Lower lobe of right lung (tissue), 2 donors: ENCODE data around the gene CECR2. TPM values are rescaled to one million over a fixed set of nuclear protein-coding genes. Genes with fewer than 3 reads are reported as not detected.
A peak's percentile ranks its signal among the peaks of the same experiment; 100 is the strongest.
"Not testable (repeated sequence)": the region's sequence is repeated elsewhere in the genome, so short reads cannot be mapped to it uniquely, and the experiment has no call there.

Experiments
- ATAC-seq, 2 donors: fragments of 200-7000 bp; cut with Tn5 transposase; one replicate each; pipeline ENCODE4 v1.9.1; 2020 to 2022; ENCODE audit warnings: mild to moderate bottlenecking in 2 of 2, moderate library complexity in 2 of 2
- DNase-seq: peaks from one replicate; pipeline ENCODE4 v3.0.0-alpha.2; 2020
- H3K27ac ChIP-seq: fragments of 200-600 bp; one replicate; pipeline ENCODE4 v1.8.0; 2022
- H3K27me3 ChIP-seq: fragments of 200-600 bp; one replicate; pipeline ENCODE4 v1.8.0; 2022; ENCODE audit warnings: low read depth
- H3K36me3 ChIP-seq: fragments of 200-600 bp; one replicate; pipeline ENCODE4 v1.8.0; 2022; ENCODE audit warnings: mild to moderate bottlenecking
- H3K4me1 ChIP-seq: fragments of 200-600 bp; one replicate; pipeline ENCODE4 v1.8.0; 2022
- H3K4me3 ChIP-seq: fragments of 200-600 bp; one replicate; pipeline ENCODE4 v1.8.0; 2022; ENCODE audit warnings: mild to moderate bottlenecking
- H3K9me3 ChIP-seq: fragments of 200-600 bp; one replicate; pipeline ENCODE4 v1.8.0; 2022
- CTCF ChIP-seq: fragments of 200-600 bp; IDR thresholded peaks from one replicate; pipeline ENCODE4 v1.8.0; 2022; ENCODE audit warnings: antibody characterized with exemption, mild to moderate bottlenecking
- intact Hi-C: fragments of 100-400 bp; cut with DNase I; formaldehyde crosslinking; loops from one replicate; pipeline ENCODE4 v1.11.0; 2022
- total RNA-seq: library from RNA; stranded (reverse); fragmentation: NEBNext Ultra II Directional; extraction: Animal tissue kit (Norgen Biotek cat#: 25700); gene quantifications from one replicate; pipeline ENCODE4 v1.2.1, GENCODE V29; 2021
- donor health status: DM: no; HTN: yes; CAD: no; lungs with severe emphysema.

Gene CECR2
- total RNA-seq, 1 donor from 2014 or later = 10.9 TPM

- Histone ChIP-seq H3K4me3 (no peak overlapping the region), H3K4me1 (no peaks in the 10 kb centered on the region), H3K36me3 (no peaks in the 10 kb centered on the region), H3K27me3 (no peaks in the 10 kb centered on the region), H3K27ac (no peak overlapping the region), H3K9me3 (no peaks in the 10 kb centered on the region)
- no peak for TF ChIP-seq CTCF
- ATAC-seq (no peak), DNase-seq (no peak)
- intact Hi-C loops = no loop called here
Observed at GRCh38 chr22:17418890-17419324, 49.6 kb downstream of the CECR2 start.

GRCh38 chr22:17419348-17419747, 50.1 kb downstream of the CECR2 start:
- no peak for DNase-seq
- Histone ChIP-seq H3K27ac (no peak overlapping the region), H3K4me3 (no peak overlapping the region), H3K27me3 (no peaks in the 10 kb centered on the region), H3K9me3 (no peaks in the 10 kb centered on the region), H3K4me1 (no peaks in the 10 kb centered on the region), H3K36me3 (no peaks in the 10 kb centered on the region)
- no peak for ATAC-seq
- TF ChIP-seq CTCF = no peak
- intact Hi-C loops = no loop called here

GRCh38 chr22:17422736-17423343, 53.6 kb downstream of the CECR2 start:
- H3K4me1 ChIP-seq = no peaks in the 10 kb centered on the region
- H3K9me3 ChIP-seq = no peaks in the 10 kb centered on the region
- intact Hi-C loops = no loop called here
- no peaks in the 10 kb centered on the region for H3K27me3 ChIP-seq
- no peak for ATAC-seq
- DNase-seq = no peak
- no peak overlapping the region for H3K27ac ChIP-seq
- no peak for TF ChIP-seq CTCF
- no peaks in the 10 kb centered on the region for H3K36me3 ChIP-seq
- no peak overlapping the region for H3K4me3 ChIP-seq

GRCh38 chr22:17423616-17424015, 54.4 kb downstream of the CECR2 start:
- H3K27me3 ChIP-seq = no peaks in the 10 kb centered on the region
- H3K27ac ChIP-seq = no peak overlapping the region
- no peak overlapping the region for H3K4me3 ChIP-seq
- ATAC-seq (no peak), DNase-seq (no peak)
- TF ChIP-seq CTCF = no peak
- H3K36me3 ChIP-seq = no peaks in the 10 kb centered on the region
- H3K4me1 ChIP-seq = no peaks in the 10 kb centered on the region
- intact Hi-C loops = no loop called here
- no peaks in the 10 kb centered on the region for H3K9me3 ChIP-seq

- intact Hi-C loops, DNase-seq, H3K36me3 ChIP-seq, H3K9me3 ChIP-seq, H3K4me3 ChIP-seq, ATAC-seq, H3K4me1 ChIP-seq, H3K27me3 ChIP-seq, H3K27ac ChIP-seq: not testable (repeated sequence)
Observed at GRCh38 chr22:17427528-17427927, 58.3 kb downstream of the CECR2 start.

- H3K27me3 ChIP-seq = no peaks in the 10 kb centered on the region
- ATAC-seq (peak in 1 of 2 donors; percentile 18), DNase-seq (no peak)
- no peaks in the 10 kb centered on the region for H3K4me1 ChIP-seq
- no peak overlapping the region for H3K27ac ChIP-seq
- TF ChIP-seq CTCF = no peak
- no peaks in the 10 kb centered on the region for H3K9me3 ChIP-seq
- H3K4me3 ChIP-seq = no peak overlapping the region
- intact Hi-C loops = no loop called here
- H3K36me3 ChIP-seq = no peaks in the 10 kb centered on the region
Observed at GRCh38 chr22:17429516-17429915, 60.3 kb downstream of the CECR2 start.
